Breast epithelium (tissue), 3 donors: ENCODE data around the gene GALNTL6.

ENCODE experiments used
- POLR2A ChIP-seq: fragments of 450-650 bp; IDR thresholded peaks from one replicate; pipeline ENCODE4 v1.6.1; 2016; ENCODE audit warnings: antibody characterized with exemption, mild to moderate bottlenecking, moderate library complexity
- TF ChIP-seq, protein P1 (sequence below), 3 donors: fragments of 450-650 bp; IDR thresholded peaks; one replicate each; pipeline ENCODE4 v1.5.1; 2016 to 2017; ENCODE audit warnings: antibody characterized with exemption in 3 of 3, mild to moderate bottlenecking in 3 of 3, moderate library complexity in 3 of 3

DNA sequence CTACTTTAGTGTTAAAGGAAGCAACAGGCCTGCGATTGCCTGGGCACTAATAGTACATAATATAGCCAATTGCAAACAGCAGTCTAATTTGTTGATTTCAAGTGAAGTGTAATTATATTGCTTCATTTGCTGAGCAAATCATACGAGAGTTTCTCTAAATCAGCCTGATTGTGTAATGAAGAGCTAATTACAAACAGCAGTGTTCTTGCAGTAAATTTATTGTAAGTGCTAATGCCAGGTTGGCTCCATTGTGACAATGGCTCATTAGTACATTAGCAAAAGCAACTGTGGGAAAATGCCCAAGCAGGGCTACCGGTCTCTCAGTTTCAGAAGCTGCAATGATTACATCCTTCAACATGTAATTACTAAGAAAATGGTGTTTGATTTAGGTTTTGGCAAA lies 591.5 kb downstream of the GALNTL6 start:
- TF ChIP-seq, protein P1, sequence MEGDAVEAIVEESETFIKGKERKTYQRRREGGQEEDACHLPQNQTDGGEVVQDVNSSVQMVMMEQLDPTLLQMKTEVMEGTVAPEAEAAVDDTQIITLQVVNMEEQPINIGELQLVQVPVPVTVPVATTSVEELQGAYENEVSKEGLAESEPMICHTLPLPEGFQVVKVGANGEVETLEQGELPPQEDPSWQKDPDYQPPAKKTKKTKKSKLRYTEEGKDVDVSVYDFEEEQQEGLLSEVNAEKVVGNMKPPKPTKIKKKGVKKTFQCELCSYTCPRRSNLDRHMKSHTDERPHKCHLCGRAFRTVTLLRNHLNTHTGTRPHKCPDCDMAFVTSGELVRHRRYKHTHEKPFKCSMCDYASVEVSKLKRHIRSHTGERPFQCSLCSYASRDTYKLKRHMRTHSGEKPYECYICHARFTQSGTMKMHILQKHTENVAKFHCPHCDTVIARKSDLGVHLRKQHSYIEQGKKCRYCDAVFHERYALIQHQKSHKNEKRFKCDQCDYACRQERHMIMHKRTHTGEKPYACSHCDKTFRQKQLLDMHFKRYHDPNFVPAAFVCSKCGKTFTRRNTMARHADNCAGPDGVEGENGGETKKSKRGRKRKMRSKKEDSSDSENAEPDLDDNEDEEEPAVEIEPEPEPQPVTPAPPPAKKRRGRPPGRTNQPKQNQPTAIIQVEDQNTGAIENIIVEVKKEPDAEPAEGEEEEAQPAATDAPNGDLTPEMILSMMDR (IDR thresholded peaks at IDR 0.05), result no peak
- TF ChIP-seq POLR2A, result no peak
